Esophagus muscularis mucosa (tissue), 4 donors: ENCODE data around the gene PAM. TPM values are rescaled to one million over a fixed set of nuclear protein-coding genes. Genes with fewer than 3 reads are reported as not detected.

ENCODE experiments used
- DNase-seq: peaks from one replicate; pipeline ENCODE4 v3.0.0-alpha.2; 2017; ENCODE audit errors: extremely low spot score
- H3K27ac ChIP-seq, 4 donors: fragments of 200-600 bp; sonication (generic); replicated peaks in 1 of 4; 1 replicate in 3 of 4; 2 replicates in 1 of 4; pipeline ENCODE4 v1.5.1; 2016 to 2019; ENCODE audit warnings: mild to moderate bottlenecking in 1 of 4
- H3K27me3 ChIP-seq, 4 donors: fragments of 200-600 bp; sonication (generic); one replicate each; pipeline versions ENCODE4 v1.5.1 to v1.6.0; 2016 to 2019
- H3K36me3 ChIP-seq, 4 donors: fragments of 200-600 bp; sonication (generic); one replicate each; pipeline ENCODE4 v1.5.1; 2016 to 2019
- H3K4me1 ChIP-seq, 4 donors: fragments of 200-600 bp; sonication (generic); one replicate each; pipeline ENCODE4 v1.5.1; 2016 to 2019
- H3K4me3 ChIP-seq, 4 donors: fragments of 200-600 bp; sonication (generic); 1 replicate in 2 of 4; 2 replicates in 2 of 4; pipeline ENCODE4 v1.5.1; 2016 to 2019; ENCODE audit warnings: mild to moderate bottlenecking in 4 of 4, moderate library complexity in 1 of 4
- H3K9me3 ChIP-seq, 4 donors: fragments of 200-600 bp; sonication (generic); 1 replicate in 3 of 4; 2 replicates in 1 of 4; pipeline ENCODE4 v1.5.1; 2016 to 2019
- EP300 ChIP-seq: sonication (generic); formaldehyde crosslinking; IDR thresholded peaks from one replicate; pipeline ENCODE4 v1.6.1; 2017; ENCODE audit warnings: antibody characterized with exemption
- POLR2A ChIP-seq: fragments of 450-650 bp; IDR thresholded peaks from one replicate; pipeline ENCODE4 v1.6.1; 2017; ENCODE audit warnings: antibody characterized with exemption, moderate library complexity, mild to moderate bottlenecking, low read depth
- POLR2AphosphoS5 ChIP-seq, 2 donors: sonication (generic); formaldehyde crosslinking; IDR thresholded peaks; one replicate each; pipeline ENCODE4 v1.6.1; 2017; ENCODE audit warnings: antibody characterized with exemption in 2 of 2
- WGBS: methylation state at CpG from one replicate; pipeline ENCODE4 v1.1.5; 2018; 5-methylcytosine and 5-hydroxymethylcytosine counted together
- intact Hi-C: fragments of 100-400 bp; cut with DNase I; formaldehyde crosslinking; loops from one replicate; pipeline ENCODE4 v1.15.1; 2023
- total RNA-seq, 4 donors: library from RNA; depleted of rRNA; stranded (reverse); fragments of >200 nt; gene quantifications; one replicate each; pipeline versions ENCODE4 v1.1.0 to v1.2.1, GENCODE V29; 2016
- TF ChIP-seq, protein P1 (sequence below), 3 experiments: fragments of 200-600 bp in 2 of 3; fragments of 450-650 bp in 1 of 3; sonication (generic) in 2 of 3; IDR thresholded peaks; one replicate each; pipeline ENCODE4 v1.5.1; 2017 to 2019; ENCODE audit warnings: antibody characterized with exemption in 3 of 3, mild to moderate bottlenecking in 2 of 3, moderate library complexity in 1 of 3

The PAM gene
- total RNA-seq, 4 donors from 2014 or later, result 212 to 250 (median 227) TPM

DNA sequence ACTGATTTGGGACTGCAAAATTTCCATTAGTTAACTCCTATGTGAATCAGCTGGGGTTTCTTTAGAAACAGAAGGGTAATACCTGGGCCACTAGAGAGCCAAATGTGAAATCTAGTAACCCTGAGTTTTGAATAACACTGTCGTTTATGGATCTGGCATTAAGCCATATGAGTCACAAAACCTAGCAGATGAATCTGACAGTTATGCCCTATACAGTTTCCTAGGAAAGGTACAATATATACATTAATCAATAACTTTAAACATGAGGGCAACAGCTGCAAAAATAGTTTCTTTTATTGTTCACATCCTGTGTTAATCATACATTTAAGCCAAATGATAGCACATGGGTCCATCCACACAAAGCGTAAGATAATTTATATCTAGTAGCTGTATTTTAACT lies 56.9 kb downstream of the PAM start:
- no peak for DNase-seq
- no peaks in the 10 kb centered on the region for H3K27me3 ChIP-seq
- H3K4me3 ChIP-seq, result no peak overlapping the region
- H3K9me3 ChIP-seq, result no peaks in the 10 kb centered on the region
- TF ChIP-seq, protein P1, sequence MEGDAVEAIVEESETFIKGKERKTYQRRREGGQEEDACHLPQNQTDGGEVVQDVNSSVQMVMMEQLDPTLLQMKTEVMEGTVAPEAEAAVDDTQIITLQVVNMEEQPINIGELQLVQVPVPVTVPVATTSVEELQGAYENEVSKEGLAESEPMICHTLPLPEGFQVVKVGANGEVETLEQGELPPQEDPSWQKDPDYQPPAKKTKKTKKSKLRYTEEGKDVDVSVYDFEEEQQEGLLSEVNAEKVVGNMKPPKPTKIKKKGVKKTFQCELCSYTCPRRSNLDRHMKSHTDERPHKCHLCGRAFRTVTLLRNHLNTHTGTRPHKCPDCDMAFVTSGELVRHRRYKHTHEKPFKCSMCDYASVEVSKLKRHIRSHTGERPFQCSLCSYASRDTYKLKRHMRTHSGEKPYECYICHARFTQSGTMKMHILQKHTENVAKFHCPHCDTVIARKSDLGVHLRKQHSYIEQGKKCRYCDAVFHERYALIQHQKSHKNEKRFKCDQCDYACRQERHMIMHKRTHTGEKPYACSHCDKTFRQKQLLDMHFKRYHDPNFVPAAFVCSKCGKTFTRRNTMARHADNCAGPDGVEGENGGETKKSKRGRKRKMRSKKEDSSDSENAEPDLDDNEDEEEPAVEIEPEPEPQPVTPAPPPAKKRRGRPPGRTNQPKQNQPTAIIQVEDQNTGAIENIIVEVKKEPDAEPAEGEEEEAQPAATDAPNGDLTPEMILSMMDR (IDR thresholded peaks at IDR 0.05), result no peak
- no peak for TF ChIP-seq POLR2A
- TF ChIP-seq POLR2AphosphoS5 (IDR thresholded peaks at IDR 0.05), result no peak
- TF ChIP-seq EP300, result no peak
- intact Hi-C loops, result no loop called here
- H3K4me1 ChIP-seq, result peaks cover 27 to 41% (median 37%) of the 10 kb centered on the region in 4 donors
- H3K36me3 ChIP-seq, result no peaks in the 10 kb centered on the region
- no peak overlapping the region for H3K27ac ChIP-seq
- 52% methylated on average over 2 of the region's 2 CpGs for WGBS

DNA sequence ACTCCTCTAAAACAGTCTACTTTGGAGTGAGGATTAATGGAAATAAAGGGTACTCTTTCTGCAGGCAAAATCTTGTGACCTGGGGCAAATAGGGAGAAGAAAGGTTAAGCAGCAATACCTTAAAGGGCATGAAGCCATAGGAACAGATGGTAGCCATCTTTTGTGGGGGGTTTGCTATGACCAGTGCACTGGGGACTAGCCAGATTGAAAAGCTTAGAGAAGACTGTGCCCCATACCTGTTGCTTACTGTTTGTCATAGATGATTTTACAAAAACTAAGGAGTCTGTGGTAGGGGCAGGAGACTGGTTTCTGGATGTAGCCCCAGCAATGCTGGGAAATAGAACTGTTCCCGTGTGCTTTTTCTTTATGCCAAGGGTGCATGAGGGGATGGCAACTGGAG lies 58.6 kb downstream of the PAM start:
- Histone ChIP-seq H3K9me3 (no peaks in the 10 kb centered on the region), H3K36me3 (no peaks in the 10 kb centered on the region), H3K27ac (no peak overlapping the region), H3K4me3 (no peak overlapping the region), H3K4me1 (peaks cover 18 to 31% (median 26%) of the 10 kb centered on the region in 4 donors), H3K27me3 (no peaks in the 10 kb centered on the region)
- no peak for DNase-seq
- 0% methylated on average over 1 of the region's 1 CpG for WGBS
- intact Hi-C loops, result no loop called here
- TF ChIP-seq POLR2A (no peak), EP300 (no peak), POLR2AphosphoS5 (IDR thresholded peaks at IDR 0.05) (no peak)
- TF ChIP-seq, protein P1 (IDR thresholded peaks at IDR 0.05), result no peak

DNA sequence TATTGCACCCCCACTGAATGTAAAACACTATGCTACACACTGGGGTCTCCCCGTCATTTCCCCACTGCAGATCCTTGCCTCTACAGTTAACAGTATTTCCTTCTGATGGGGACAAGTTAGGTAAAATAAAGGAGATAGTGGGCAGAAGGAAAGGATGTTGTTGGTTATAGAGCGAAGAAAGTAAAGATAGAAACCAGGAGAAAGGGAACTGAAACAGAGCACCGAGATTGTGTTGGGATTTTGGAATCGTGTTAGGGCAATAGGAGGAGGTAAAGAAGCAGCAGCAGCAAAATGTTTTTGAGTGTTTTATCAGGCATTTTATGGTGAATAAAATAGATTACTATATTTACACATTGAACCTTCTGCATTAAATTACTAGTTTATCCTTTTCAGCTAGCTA lies 60.0 kb downstream of the PAM start:
- Histone ChIP-seq H3K4me3 (no peak overlapping the region), H3K27me3 (no peaks in the 10 kb centered on the region), H3K27ac (no peak overlapping the region), H3K4me1 (peaks cover 17 to 26% (median 23%) of the 10 kb centered on the region in 4 donors), H3K9me3 (no peaks in the 10 kb centered on the region), H3K36me3 (no peaks in the 10 kb centered on the region)
- TF ChIP-seq, protein P1 (IDR thresholded peaks at IDR 0.05), result no peak
- TF ChIP-seq POLR2A, result no peak
- no peak for TF ChIP-seq POLR2AphosphoS5 (IDR thresholded peaks at IDR 0.05)
- no peak for TF ChIP-seq EP300
- 74% methylated on average over 4 of the region's 4 CpGs for WGBS
- intact Hi-C loops, result no loop called here
- DNase-seq, result no peak

DNA sequence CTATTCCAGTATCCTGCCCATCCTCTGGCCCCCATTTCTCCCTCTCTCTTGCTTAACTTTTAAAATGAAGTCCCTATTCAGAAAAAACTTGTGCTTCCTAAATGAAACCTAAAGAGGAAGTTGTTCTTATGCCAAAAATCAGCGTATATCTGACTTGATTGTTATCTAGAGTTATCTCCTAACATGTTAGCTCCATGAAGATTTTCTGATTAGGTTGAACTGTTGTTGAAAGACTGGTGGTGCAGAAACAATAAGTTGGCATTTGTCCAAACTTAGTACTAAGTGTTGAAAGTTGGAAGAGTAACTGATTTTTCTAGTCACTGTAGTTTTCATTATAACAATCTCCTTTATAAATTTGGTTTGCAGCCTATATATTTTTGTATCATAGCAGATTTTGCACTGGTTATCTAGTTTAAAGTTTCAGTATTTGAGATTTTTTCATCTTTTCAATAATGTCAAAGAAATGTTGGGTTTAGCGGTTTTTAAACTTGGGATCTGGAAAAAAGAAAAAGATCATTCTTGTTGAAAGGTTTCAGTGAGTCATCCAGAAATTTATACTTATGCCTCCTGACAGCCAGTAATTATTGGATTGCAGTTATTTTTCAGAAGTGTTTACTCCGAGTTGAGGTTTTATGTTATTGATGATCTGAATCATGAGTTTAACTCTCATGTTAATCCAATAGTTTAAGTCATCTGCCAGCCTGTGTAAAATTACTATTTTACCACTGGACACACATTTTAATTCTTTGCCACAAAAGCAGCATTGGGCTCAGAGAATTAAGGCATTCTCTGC lies 60.6 kb downstream of the PAM start:
- no peak overlapping the region for H3K27ac ChIP-seq
- no peak for DNase-seq
- peaks cover 17 to 26% (median 23%) of the 10 kb centered on the region in 4 donors for H3K4me1 ChIP-seq
- TF ChIP-seq POLR2A, result no peak
- TF ChIP-seq EP300, result no peak
- TF ChIP-seq, protein P1 (IDR thresholded peaks at IDR 0.05), result no peak
- no peak for TF ChIP-seq POLR2AphosphoS5 (IDR thresholded peaks at IDR 0.05)
- no peaks in the 10 kb centered on the region for H3K27me3 ChIP-seq
- no peaks in the 10 kb centered on the region for H3K9me3 ChIP-seq
- H3K36me3 ChIP-seq, result no peaks in the 10 kb centered on the region
- intact Hi-C loops, result no loop called here
- WGBS, result 78% methylated on average over 3 of the region's 3 CpGs
- H3K4me3 ChIP-seq, result no peak overlapping the region
